ENCODE results near the gene IL23A. TPM values are rescaled to one million over a fixed set of nuclear protein-coding genes. Genes with fewer than 3 reads are reported as not detected.

The IL23A gene
- total and polyA plus RNA-seq, 12 donors, result 0.20 to 0.57 (median 0.41) TPM; not detected in 6

DNA sequence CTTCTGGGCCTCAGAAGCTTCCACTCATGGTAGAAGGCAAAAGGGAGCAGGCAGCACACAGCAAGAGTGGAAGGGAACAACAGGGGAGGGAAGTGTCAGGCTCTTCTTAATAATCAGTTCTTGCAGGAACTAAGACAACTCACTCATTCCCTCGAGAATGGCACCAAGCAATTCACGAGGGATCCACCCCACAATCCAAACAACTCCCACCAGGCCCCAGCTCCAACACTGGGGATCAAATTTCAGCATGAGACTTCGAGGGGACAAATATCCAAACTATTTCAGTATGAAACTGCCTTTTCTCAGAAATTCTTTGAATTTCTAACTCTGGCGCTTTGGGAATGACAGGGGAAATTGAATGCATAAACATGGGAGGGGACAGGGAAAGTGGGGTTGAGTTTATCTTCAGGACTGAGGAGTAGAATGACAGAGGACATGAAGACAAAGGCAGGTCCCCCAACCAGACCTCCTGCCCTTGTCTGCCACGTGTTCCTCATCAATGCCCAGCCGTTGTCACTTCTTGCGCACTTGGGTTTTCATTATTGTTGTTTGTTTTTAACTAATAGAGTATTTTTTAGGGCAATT lies 48.6 kb downstream of the IL23A start:
- no peak for DNase-seq
- Histone ChIP-seq H3K27ac (no peak overlapping the region), H3K27me3 (no peaks in the 10 kb centered on the region), H3K36me3 (no peaks in the 10 kb centered on the region), H3K4me1 (no peaks in the 10 kb centered on the region), H3K9me3 (peaks cover 0 to 6% (median 0%) of the 10 kb centered on the region in 11 donors), H3K4me3 (no peak overlapping the region)
- 46 to 51% methylated on average over 7 of the region's 7 CpGs for WGBS, 2 donors
- no peak for ATAC-seq
- TF ChIP-seq CTCF (IDR thresholded peaks at IDR 0.05), result no peak
- intact Hi-C loops (cut with DNase I), result no loop called here

GRCh38 chr12:56389412-56389811 lies 50.7 kb downstream of the IL23A start:
- intact Hi-C loops (cut with DNase I), result no loop called here
- no peaks in the 10 kb centered on the region for H3K4me1 ChIP-seq
- no peak for DNase-seq
- WGBS, 2 donors, result 62 to 65% methylated on average over 5 of the region's 5 CpGs
- no peak for ATAC-seq
- H3K36me3 ChIP-seq, result no peaks in the 10 kb centered on the region
- no peak overlapping the region for H3K27ac ChIP-seq
- no peaks in the 10 kb centered on the region for H3K27me3 ChIP-seq
- peaks cover 0 to 12% (median 0%) of the 10 kb centered on the region in 11 donors for H3K9me3 ChIP-seq
- no peak overlapping the region for H3K4me3 ChIP-seq
- TF ChIP-seq CTCF (IDR thresholded peaks at IDR 0.05), result no peak

Other genes with a start within 250 kb of the IL23A start
- 10 to 100 TPM; 64.3 to 91.9 (median 71.5) TPM for gene PA2G4, start 234.3 kb upstream of the IL23A start, total RNA-seq
- gene PA2G4, start 234.3 kb upstream of the IL23A start, polyA plus RNA-seq, result 100 to 1,000 TPM in 1 of 2 donors, 10 to 100 TPM in 1; 79.4 to 148 TPM
- 1,000 to 10,000 TPM; 1,835 to 2,619 (median 2,004) TPM for gene RPL41, start 222.3 kb upstream of the IL23A start, total RNA-seq
- gene RPL41, start 222.3 kb upstream of the IL23A start, polyA plus RNA-seq, result 1,000 to 10,000 TPM in 1 of 2 donors, 100 to 1,000 TPM in 1; 475 to 5,263 TPM
- 1 to 10 TPM; 3.6 to 5.8 (median 4.9) TPM for gene ZC3H10, start 220.6 kb upstream of the IL23A start, total RNA-seq
- 1 to 10 TPM; 2.1 to 3.4 TPM for gene ZC3H10, start 220.6 kb upstream of the IL23A start, polyA plus RNA-seq
- gene ESYT1, start 210.6 kb upstream of the IL23A start, total RNA-seq, result 10 to 100 TPM; 28.8 to 47.5 (median 31.9) TPM
- 10 to 100 TPM; 20.9 to 57.3 TPM for gene ESYT1, start 210.6 kb upstream of the IL23A start, polyA plus RNA-seq
- 10 to 100 TPM; 39.8 to 61.9 (median 49.9) TPM for gene MYL6B, start 186.3 kb upstream of the IL23A start, total RNA-seq
- gene MYL6B, start 186.3 kb upstream of the IL23A start, polyA plus RNA-seq, result 10 to 100 TPM; 31.9 to 64.0 TPM
- 1,000 to 10,000 TPM in 1 of 10 donors, 100 to 1,000 TPM in 9; 355 to 1,188 (median 413) TPM for gene MYL6, start 180.5 kb upstream of the IL23A start, total RNA-seq
- 1,000 to 10,000 TPM in 1 of 2 donors, 100 to 1,000 TPM in 1; 670 to 2,127 TPM for gene MYL6, start 180.5 kb upstream of the IL23A start, polyA plus RNA-seq
- gene SMARCC2, start 149.4 kb upstream of the IL23A start, total RNA-seq, result 10 to 100 TPM; 56.2 to 81.9 (median 62.8) TPM
- 10 to 100 TPM; 16.2 to 28.8 TPM for gene SMARCC2, start 149.4 kb upstream of the IL23A start, polyA plus RNA-seq
- 10 to 100 TPM; 43.6 to 66.3 (median 47.0) TPM for gene RNF41, start 117.0 kb upstream of the IL23A start, total RNA-seq
- 10 to 100 TPM in 1 of 2 donors, 1 to 10 TPM in 1; 7.0 to 27.0 TPM for gene RNF41, start 117.0 kb upstream of the IL23A start, polyA plus RNA-seq
- 10 to 100 TPM; 16.2 to 25.3 (median 20.4) TPM for gene NABP2, start 114.5 kb upstream of the IL23A start, total RNA-seq
- gene NABP2, start 114.5 kb upstream of the IL23A start, polyA plus RNA-seq, result 10 to 100 TPM; 13.5 to 27.7 TPM
- not detected for gene SLC39A5, start 108.8 kb upstream of the IL23A start, total RNA-seq
- under 1 TPM; 0.20 to 0.59 TPM for gene SLC39A5, start 108.8 kb upstream of the IL23A start, polyA plus RNA-seq
- 10 to 100 TPM; 22.2 to 30.9 (median 26.5) TPM for gene ANKRD52, start 80.5 kb upstream of the IL23A start, total RNA-seq
- 10 to 100 TPM; 10.2 to 10.8 TPM for gene ANKRD52, start 80.5 kb upstream of the IL23A start, polyA plus RNA-seq
- gene COQ10A, start 71.9 kb upstream of the IL23A start, total RNA-seq, result 100 to 1,000 TPM in 9 of 10 donors, 10 to 100 TPM in 1; 55.5 to 258 (median 147) TPM
- 100 to 1,000 TPM; 101 to 245 TPM for gene COQ10A, start 71.9 kb upstream of the IL23A start, polyA plus RNA-seq
- 100 to 1,000 TPM; 601 to 991 (median 877) TPM for gene CS, start 38.6 kb upstream of the IL23A start, total RNA-seq
- 100 to 1,000 TPM; 154 to 192 TPM for gene CS, start 38.6 kb upstream of the IL23A start, polyA plus RNA-seq
- 10 to 100 TPM; 22.3 to 51.0 (median 38.7) TPM for gene CNPY2, start 22.9 kb upstream of the IL23A start, total RNA-seq
- gene CNPY2, start 22.9 kb upstream of the IL23A start, polyA plus RNA-seq, result 10 to 100 TPM; 76.2 to 88.2 TPM
- 10 to 100 TPM; 23.6 to 64.4 (median 38.1) TPM for gene PAN2, start 4.9 kb upstream of the IL23A start, total RNA-seq
- 10 to 100 TPM; 20.6 to 85.3 TPM for gene PAN2, start 4.9 kb upstream of the IL23A start, polyA plus RNA-seq
- 100 to 1,000 TPM in 1 of 10 donors, 10 to 100 TPM in 9; 30.8 to 107 (median 38.7) TPM for gene STAT2, start 21.2 kb downstream of the IL23A start, total RNA-seq
- 10 to 100 TPM; 16.9 to 52.6 TPM for gene STAT2, start 21.2 kb downstream of the IL23A start, polyA plus RNA-seq
- gene APOF, start 24.0 kb downstream of the IL23A start, total RNA-seq, result not detected
- not detected for gene APOF, start 24.0 kb downstream of the IL23A start, polyA plus RNA-seq
- 1 to 10 TPM; 1.0 to 5.2 (median 2.0) TPM for gene TIMELESS, start 110.5 kb downstream of the IL23A start, total RNA-seq
- 1 to 10 TPM; 2.3 to 2.7 TPM for gene TIMELESS, start 110.5 kb downstream of the IL23A start, polyA plus RNA-seq
- under 1 TPM in 2 of 10 donors, not detected in 8; 0.09 to 0.30 TPM for gene MIP, start 115.8 kb downstream of the IL23A start, total RNA-seq
- not detected for gene MIP, start 115.8 kb downstream of the IL23A start, polyA plus RNA-seq
- gene SPRYD4, start 129.7 kb downstream of the IL23A start, total RNA-seq, result 1 to 10 TPM; 3.0 to 5.0 (median 4.4) TPM
- gene SPRYD4, start 129.7 kb downstream of the IL23A start, polyA plus RNA-seq, result 1 to 10 TPM; 1.9 to 2.3 TPM
- gene GLS2, start 149.3 kb downstream of the IL23A start, total RNA-seq, result 1 to 10 TPM in 2 of 10 donors, under 1 TPM in 8; 0.19 to 1.4 (median 0.52) TPM
- under 1 TPM; 0.22 to 0.59 TPM for gene GLS2, start 149.3 kb downstream of the IL23A start, polyA plus RNA-seq
- gene RBMS2, start 182.9 kb downstream of the IL23A start, total RNA-seq, result 10 to 100 TPM; 24.5 to 39.6 (median 31.5) TPM
- 10 to 100 TPM in 1 of 2 donors, 1 to 10 TPM in 1; 6.4 to 13.5 TPM for gene RBMS2, start 182.9 kb downstream of the IL23A start, polyA plus RNA-seq

Data from heart right ventricle (tissue), 16 donors.